WI38 (cell line): Measurements from ENCODE around the gene STK33.

ENCODE experiments used
- H3K4me3 ChIP-seq: 2 replicates; pipeline ENCODE4 v1.5.1; 2011; ENCODE audit warnings: low read depth, mild to moderate bottlenecking, control low read depth, low read length
- TF ChIP-seq, protein P1 (sequence below): IDR thresholded peaks from 2 replicates; pipeline ENCODE4 v1.5.1; 2012; ENCODE audit warnings: low read depth, mild to moderate bottlenecking, control low read depth, low read length

The STK33 gene

DNA sequence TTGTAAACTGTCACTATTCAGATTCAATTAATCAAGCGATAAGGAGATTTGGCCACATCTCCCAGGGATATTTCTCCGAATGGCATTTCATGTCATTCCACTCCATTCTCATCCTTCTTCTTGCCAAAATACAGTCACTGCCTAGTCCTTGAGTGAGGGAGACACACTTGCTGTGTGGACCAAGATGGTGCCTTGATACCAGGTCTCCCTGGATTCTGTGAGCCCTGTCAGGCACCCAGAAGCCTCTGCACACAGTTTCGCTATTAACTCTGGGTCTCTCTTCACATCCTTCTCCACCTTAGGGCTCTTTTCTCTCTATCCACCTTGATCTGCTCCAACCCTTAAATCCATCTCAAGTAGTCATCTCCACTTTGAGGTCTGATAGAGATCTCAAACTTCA lies 210.4 kb downstream of the STK33 start:
- TF ChIP-seq, protein P1, sequence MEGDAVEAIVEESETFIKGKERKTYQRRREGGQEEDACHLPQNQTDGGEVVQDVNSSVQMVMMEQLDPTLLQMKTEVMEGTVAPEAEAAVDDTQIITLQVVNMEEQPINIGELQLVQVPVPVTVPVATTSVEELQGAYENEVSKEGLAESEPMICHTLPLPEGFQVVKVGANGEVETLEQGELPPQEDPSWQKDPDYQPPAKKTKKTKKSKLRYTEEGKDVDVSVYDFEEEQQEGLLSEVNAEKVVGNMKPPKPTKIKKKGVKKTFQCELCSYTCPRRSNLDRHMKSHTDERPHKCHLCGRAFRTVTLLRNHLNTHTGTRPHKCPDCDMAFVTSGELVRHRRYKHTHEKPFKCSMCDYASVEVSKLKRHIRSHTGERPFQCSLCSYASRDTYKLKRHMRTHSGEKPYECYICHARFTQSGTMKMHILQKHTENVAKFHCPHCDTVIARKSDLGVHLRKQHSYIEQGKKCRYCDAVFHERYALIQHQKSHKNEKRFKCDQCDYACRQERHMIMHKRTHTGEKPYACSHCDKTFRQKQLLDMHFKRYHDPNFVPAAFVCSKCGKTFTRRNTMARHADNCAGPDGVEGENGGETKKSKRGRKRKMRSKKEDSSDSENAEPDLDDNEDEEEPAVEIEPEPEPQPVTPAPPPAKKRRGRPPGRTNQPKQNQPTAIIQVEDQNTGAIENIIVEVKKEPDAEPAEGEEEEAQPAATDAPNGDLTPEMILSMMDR = no peak
- H3K4me3 ChIP-seq = no peak overlapping the region

DNA sequence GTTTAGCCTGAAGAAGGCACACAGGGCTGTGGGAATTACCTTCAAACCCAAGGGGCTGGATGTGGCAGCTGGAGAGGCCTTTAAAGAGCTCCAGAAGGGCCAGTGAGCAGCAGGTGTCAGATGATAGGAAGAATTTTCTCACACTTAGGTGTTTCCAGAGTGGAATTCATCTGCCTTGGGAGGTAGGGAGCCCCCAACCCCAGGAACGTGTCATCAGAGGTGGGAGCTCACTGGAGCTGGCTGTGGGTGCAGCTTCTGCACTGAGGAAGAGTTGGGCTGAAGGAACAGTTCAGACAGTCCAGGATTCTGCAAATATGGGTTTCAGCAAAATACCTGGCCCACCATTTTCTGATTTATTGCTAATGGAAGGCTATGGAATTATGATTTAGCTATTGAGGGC lies 210.8 kb downstream of the STK33 start:
- no peak overlapping the region for H3K4me3 ChIP-seq
- TF ChIP-seq, protein P1 = no peak

- TF ChIP-seq, protein P1 = no peak
- no peak overlapping the region for H3K4me3 ChIP-seq
Measured at GRCh38 chr11:8382436-8383053, 211.5 kb downstream of the STK33 start.

DNA sequence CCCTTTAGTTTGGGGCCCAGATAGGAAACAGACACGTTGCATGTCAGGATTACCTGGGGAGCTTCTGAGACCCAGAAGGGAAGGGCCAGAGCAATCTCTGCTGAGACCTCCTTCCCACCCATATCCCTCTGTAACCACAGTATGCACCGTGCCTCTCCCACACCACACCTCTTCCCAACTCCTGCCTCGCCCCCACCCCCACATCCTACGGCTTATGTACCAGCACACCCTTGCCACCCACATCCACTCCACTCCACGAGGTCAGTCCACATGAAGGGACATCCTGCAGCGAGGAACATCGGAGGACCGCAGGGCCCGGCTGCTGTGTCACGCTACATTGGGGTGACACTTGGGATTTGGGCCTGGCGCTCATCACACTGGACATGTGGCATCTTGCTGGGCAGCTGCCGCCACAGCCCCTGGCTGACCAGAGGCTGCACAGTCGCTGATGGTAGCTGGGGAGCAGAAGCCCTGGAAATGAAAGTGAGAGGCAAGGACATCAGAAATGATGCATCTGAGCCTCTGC lies 212.1 kb downstream of the STK33 start:
- no peak overlapping the region for H3K4me3 ChIP-seq
- TF ChIP-seq, protein P1 = no peak

GRCh38 chr11:8381343-8381742 lies 212.7 kb downstream of the STK33 start:
- H3K4me3 ChIP-seq = no peak overlapping the region
- TF ChIP-seq, protein P1 = no peak

DNA sequence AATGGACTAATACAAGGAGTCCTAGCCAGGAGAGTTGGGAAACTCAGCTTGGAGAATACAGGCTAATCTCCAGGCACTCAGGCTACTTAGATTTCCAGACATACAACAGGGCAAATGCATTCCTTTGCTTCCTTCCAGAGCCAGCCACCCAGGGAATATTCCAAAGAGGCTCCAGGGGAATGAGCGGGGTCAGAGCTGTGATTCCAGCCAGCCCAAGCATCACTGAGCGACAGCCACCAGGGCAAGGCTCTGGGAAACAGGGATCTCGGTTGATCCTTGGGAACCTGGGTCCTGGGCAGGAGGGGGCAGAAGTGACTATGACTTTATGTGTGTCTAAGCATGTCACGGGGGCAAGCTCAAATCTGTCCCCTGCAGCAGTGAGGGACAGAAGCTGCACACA lies 218.1 kb downstream of the STK33 start:
- TF ChIP-seq, protein P1 = no peak

DNA sequence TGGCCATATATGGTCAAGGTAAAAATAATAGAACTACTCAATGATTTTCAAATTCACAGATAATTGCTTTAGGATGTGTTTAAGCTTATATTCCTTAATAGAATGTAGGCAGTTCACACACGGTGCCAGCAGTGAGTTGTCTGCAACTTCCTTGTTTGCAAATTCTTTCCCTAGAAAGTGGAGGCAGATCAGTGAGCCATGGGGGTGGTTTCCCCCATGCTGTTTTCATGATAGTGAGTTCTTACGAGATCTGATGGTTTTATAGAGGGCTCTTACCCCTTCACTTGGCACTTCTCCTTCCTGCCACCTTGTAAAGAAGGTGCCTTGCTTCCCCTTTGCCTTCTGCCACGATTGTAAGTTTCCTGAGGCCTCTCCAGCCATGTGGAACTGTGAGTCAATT lies 218.6 kb downstream of the STK33 start:
- no peak overlapping the region for H3K4me3 ChIP-seq
- TF ChIP-seq, protein P1 = no peak

More for the DNA sequence above, 218.1 kb downstream of the STK33 start:
- no peak overlapping the region for H3K4me3 ChIP-seq
